ENCODE data around the gene NEK4.

Gene NEK4

DNA sequence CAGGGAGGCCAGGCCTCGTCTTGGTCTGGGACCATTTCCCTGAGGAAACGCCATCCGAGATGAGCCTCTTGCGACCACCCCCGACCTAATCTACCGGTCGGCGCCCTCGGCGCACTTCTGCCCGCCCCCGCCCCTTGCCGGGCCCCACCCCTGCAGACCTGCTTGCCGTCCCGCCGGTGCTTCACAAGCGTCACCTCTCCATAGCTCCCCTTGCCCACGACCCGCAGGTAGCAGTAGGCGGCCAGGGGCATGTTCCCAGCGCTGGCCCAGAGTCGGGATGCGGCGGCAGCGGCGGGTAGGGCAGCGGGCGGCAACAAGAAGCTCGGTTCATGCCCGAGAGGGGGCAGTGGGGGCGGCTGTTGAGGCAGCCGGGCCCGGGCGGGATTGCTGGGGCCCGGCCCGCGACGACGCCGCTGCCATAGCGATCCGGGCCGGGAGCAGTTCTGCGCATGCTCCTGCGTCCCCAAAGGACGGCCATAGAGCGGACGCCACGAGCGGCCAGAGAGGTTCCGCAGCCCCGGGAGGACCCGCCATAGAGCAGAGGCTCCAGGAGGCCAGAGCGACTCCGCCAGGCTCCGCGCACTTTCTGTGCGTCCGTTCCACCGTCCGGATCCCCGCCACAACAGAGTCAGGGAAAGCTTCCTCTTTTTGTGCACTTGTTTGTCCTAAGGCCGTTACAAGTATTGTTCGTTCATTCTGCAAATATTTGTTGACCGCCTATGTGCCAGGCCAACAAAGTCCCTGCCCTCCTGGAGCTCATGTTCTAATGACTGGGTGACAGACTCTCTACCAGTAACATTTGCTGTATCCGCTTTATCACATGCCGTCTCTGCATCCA lies at the start of gene NEK4:
Gene NEK4 (minus strand): TSS at position 445 of the 838 bp plus-strand sequence. CDS start 194 bp downstream, at position 251.
- DNase-seq (ENCODE audit: low read depth) = peak; percentile 60

DNA sequence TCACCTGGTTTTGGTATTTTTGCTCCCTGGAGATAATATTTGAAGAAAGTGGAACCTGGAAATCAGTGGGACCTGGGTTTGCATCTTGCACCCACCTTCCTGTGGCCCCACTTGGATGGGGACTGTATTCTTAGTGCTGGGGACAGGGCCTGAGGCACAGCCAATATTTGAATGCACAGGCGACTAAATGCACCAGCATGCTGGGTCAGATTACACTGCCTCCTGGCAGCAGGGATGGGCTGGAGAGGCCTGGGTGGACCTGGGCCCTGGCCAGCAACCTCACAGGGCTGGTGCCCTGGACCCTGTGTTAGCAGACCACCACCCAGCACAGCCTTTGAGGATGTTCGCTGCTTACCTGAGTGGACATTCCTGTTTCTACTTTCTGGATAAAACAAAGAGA lies 49.2 kb upstream of the NEK4 start:
- no peak for DNase-seq (ENCODE audit: low read depth)

DNA sequence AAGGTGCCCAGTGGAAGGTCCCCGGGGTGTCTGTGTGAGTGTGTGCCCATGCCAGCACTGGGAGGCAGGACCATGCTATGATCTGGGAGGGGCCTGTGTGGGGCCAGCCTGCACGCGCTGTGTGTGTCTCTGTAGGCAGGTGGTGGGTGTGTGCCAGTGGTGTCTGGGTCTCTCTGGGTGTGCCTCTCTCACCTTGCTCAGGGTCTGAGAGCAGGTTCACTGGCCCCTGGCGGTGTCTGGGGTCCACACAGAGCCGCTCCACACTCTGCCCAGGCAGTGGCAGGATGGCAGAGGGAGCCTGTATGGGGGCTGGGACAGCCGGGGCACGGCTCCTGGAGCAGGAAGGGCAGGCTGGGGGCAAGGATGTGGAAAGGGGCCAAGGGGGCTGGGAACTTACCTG lies 47.1 kb upstream of the NEK4 start:
- DNase-seq (ENCODE audit: low read depth) = no peak

DNA sequence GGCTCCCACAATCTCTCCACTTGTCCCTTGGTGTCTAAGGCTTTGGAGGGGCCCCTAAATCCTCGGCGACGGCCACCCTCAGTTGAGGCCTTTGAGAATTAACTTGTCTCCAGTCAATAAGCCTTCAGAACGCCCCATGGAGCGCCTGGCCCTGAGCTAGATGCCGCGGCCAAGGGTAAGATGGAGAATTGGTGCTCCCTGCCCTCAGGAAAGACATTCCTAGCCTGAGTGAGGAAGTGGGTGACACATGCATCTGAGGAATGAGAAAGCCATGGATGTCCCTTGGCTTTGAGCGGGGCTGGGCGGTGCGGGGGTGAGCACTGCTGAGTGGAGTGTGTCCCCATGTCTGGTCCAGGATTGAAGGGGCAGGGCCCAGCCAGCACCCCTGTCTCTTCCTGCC lies 46.5 kb upstream of the NEK4 start:
- DNase-seq (ENCODE audit: low read depth) = no peak

DNA sequence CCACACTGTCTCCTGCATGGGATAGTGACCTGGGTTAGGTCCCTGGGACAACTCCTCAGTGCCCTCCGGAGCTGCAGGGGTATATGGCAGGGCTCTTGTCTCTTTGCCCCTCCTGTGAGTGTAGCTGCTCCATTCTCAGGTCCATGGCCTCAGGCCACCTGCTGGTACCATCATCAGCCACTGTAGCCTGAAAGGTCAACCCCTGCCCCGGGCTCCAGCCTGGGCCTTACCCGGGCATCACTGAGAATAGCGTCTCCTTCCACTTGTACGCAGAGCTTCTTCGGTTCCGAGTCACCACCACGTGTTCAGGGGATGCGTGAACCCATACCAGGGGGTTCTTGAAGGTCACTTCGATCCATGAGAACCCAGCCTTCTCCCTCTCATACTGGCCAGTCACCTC lies 45.9 kb upstream of the NEK4 start:
- DNase-seq (ENCODE audit: low read depth) = no peak

DNA sequence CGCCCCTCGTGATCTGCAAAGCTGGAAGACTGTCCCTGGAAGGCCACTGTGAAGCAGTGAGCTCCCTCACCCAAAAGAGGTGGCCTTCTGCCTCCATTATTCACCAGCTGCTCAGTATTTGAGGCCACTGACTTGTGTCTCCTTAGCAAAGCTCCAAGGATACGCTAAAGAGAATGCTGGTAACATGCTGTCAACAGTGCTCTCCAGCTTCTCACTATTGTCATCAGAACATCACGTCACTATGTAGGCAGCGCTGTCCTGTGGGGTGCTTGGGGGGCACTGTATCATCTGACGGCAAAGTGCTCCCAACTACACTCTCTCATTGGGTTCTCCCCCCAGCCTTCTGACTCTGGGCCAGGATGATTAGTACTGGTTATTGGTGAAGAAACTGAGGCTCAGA lies 45.5 kb upstream of the NEK4 start:
- no peak for DNase-seq (ENCODE audit: low read depth)

DNA sequence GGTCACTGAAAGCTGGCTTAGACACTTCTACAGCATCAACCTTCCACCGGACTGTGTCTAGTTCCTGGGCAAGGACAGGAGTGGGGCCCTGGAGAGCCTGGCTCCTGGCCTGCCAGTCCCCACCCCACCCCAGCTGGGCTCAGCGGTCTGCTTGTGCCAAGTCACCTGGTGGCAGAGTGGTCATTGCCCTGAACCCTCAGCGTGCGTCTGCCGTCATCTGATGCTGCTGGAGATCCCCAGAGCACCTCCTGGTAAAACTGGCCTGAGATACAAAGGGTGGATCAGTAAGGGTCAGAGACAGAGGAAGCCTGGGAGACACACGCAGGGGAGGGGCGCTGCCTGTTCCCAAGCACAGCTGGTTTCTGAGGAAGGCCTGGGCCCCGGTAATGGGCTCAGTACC lies 43.1 kb upstream of the NEK4 start:
- DNase-seq (ENCODE audit: low read depth) = no peak

DNA sequence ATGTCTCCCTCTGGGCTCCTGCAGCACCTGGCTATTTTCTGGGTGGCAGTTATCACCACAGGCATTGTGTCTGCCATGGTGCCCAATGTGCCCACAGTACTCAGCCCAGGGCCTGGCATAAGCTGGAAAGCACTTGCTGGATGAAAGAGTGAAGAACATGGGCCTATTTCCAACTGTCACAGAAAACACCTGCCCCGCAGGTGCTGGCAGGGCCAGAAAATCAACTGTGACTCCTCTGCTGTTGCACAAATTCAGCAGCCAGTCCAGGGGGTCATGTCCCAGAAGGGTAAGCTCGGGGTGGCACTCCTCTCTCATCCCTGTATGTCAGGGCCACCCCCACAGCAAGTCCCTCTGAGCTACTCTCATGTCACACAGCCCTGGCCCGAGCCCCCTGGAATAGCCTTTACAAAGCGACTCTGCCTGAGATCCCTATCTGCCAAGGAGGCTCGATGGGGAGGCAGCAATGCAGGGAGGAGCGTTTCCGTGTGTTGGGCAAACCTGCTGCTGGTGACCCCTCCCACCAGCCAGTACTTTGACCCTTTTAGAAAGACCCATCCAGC lies 40.8 kb upstream of the NEK4 start:
- no peak for DNase-seq (ENCODE audit: low read depth)

DNA sequence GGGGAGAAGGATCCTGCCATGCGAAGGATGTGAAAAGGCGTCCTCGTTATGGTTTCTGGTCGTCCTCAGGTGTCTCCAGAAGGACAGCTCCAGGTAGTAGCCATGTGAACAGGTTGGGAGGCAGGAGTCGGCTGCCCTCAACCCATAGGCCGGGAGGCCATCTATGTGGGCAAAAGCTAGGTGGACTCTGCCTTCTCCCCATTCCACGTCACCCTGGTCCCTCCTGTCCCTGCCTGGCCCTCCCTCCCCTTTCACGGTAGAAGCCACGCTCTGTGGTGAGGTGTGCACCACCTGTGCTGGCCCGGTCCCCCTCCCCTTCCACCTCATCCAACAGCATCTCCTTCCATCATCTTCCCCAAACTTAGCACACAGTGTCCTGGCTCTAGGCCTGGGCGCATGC lies 40.2 kb upstream of the NEK4 start:
- no peak for DNase-seq (ENCODE audit: low read depth)

DNA sequence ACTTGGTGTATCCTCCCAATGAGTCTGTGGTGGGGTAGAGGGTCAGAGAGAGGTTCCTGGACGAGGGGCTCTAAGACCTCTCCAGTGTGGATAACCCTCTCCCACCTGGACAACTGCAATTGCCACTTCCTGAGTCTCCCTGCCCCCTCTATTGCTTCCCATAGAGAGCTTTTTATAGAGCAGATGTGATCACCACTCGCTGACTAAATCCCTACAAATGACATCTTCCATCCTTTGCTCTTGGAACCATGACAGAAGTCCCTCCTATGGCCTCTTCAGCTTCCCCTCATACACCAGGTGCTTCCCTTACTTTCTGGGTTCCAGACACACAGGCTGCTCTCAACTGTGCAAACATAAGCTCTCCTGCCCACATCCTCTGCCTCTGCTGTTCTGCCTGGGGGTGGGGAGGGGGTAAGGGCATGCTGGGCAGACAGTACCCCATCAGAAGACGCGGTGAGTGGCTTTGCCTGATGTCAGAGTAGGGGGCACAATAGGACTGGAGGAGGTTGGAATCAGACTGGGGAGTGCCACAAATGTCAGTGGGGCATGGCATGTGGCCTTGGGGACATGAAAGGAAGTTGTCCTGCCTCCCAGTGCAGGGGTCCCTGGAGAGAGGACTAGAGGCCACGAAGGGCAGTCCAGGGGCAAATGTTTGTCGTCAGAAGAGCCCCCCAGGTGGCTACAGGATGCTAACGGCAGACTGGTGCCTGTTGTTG lies 39.1 kb upstream of the NEK4 start:
- DNase-seq (ENCODE audit: low read depth) = no peak

DNA sequence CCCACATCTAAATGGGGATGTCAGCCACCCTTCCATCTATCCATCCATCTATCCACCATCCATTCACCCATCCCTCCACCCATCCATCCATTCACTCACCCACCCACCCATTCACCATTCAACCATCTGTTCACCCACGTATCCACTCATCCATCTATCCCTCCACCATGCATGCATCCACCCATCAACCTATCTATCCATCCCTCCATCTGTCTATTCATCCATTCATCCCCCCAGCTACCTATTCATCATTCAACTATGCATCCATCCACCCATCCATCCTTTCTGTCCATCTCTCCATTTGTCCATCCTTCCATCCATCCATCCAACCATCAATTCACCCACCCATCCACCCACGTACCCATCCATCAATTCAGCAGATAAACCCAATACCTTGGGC lies 38.4 kb upstream of the NEK4 start:
- no peak for DNase-seq (ENCODE audit: low read depth)

DNA sequence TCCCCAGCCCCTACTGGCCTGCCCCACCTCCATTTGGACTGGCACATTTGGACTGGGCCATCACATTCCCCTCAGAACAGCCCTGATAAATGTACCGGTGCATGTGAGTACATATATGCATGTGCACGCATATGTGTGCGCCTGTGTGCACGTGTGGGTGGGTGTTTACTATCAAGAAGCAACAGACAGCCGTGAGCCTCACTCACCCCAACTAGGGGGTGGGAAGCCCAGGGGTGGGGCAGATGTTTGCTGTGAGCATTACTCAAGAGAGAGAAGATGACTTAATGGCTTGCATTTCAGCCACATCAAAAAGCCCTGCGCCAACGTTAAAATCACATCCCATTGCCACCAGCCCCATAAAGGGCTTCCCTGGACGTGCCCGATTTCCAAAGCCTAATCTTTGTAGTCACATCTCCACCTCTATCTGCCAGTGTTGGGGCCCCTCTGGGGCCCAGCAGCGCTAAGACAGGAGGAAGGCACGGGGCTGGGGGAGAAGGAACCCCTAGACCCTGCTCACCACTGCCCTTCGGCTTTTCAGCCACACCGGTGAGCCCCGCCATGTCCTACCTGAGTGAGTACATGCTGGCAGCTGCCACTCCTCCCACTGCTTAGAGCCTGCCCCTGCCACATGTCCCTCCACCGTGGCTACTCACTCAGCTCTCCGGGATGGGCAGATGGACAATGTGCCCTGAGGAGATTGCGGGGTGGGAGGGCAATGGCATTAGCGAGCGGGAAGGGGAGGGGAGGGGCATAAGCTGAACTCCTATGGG lies 34.7 kb upstream of the NEK4 start:
- no peak for DNase-seq (ENCODE audit: low read depth)

DNA sequence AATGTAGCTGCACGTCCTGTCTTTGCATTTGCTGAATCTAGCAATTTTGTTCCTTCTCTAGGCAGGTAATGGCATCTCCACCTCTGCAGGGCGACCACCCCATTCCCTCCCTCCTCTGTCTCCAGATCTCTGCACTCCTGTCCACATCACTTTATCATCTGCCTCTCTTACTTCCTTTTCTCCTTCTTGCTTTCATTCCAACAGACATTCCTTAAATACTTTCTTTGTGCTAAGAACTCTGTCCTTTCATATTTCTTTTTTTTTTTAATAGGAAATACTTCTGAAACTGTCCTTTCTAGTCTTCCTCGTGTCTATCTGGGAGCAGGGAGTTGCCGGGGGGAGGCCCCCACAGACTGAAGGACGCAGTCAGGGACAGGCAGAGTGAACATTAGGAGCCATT lies 31.1 kb upstream of the NEK4 start:
- DNase-seq (ENCODE audit: low read depth) = no peak

DNA sequence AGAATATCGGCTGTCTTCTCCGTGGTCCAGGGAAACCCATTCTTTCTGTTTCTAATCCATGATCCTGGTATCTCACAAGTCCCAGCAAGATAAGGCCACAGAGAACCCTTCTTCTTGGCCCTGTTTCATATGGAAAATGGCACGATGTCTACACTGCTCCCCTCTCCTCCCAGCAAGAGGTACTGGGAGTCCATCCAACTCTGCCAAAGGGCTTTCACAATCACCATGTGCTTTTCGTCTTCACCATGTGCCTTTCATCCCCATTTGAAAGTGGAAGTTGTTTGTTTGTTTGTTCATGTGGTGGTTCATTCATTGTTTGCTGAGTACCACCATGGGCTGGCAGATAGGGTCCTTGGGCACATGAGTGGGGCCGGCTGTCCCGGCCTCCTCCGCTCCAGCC lies 29.3 kb upstream of the NEK4 start:
- DNase-seq (ENCODE audit: low read depth) = no peak

DNA sequence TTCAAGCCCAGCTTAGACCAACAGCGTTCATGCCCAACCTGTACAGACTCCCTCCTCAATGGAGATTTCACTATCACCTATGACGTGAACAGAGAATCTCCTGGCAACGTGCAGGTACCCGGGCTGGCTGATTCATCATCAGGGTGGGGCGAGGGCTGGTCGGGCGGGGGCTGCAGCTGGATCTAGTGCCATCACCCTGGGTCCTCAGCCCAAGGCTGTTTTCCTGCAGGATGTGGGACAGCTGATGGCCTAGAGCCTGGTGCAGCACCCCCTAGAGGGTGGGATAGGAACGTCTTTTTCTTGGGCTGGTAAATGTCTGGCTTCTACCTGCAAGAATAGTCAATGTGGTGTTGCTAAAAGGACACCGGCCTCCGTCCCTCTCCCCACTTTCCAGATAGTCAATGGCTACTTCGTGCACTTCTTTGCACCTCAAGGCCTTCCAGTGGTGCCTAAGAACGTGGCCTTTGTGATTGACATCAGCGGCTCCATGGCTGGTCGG lies 28.3 kb upstream of the NEK4 start:
- DNase-seq (ENCODE audit: low read depth) = no peak

DNA sequence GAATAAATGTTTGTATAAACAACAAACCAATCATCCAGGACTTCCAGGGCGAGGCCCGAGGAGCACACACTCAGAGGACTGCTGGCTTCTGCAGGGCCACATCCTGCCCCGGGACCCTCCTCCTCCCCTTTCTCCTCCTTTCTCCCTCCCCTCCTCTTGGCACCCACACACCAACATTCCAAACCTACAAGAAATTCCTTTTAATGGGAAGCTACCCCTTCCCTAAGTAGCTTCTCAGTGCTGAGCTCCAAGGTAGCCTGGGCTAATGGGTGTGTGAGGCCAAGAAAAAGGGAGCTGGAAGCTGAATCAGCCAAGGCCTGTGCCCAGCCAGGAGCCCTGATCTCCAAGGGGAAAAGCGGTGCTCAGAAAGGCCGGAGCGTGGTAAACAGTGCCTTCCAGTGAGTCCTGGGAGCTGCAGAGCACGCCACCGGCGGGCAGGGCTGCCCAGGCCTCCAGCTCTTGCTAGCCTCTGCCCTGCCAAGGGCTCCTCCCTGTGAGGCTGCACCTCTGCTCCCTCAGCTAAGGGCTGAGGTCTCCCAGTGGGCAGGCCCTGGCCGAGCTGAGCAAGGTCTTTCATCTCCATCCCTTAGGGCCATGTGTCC lies 27.7 kb upstream of the NEK4 start:
- DNase-seq (ENCODE audit: low read depth) = no peak

DNA sequence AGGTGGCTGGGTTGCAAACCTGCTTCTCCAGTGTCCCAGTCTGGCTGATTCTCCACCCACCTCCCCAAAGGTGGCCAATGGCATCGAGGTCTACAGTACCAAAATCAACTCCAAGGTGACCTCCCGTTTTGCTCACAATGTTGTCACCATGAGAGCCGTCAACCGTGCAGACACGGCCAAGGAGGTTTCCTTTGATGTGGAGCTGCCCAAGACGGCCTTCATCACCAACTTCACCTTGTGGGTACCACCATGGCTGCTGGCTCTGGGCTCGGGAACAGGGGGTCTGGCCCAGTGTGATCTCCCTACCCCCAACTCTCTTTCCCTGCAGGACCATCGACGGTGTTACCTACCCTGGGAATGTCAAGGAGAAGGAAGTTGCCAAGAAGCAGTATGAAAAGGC lies 25.7 kb upstream of the NEK4 start:
- no peak for DNase-seq (ENCODE audit: low read depth)

DNA sequence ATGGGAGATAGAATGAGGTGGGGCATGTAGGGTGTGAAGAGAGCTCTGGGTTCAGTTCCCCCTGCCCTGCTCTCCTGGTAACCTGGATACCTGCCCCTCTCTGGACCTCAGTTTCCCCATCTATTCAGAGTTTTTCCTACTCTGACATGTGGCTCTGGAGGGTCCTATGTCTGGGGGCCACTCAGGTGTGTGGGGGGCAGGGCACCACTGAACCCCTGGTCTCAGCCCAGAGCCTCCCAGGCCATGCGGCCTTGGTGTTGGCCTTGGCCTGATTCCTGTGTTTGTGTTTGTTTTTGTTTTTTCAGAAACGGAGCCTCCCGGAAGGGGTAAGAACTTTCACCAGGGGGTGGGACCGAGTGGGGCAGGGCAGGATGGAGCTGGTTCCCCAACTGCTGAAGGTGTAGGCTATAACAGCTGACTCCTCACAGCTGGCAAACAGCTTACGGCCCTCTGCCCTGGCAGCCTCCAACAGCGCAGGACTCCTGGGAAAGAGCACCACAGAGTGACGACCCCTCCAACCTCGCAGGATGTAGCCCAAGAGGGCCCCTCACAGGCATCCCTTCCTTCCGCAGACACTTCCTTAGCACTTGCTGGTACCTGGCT lies 24.7 kb upstream of the NEK4 start:
- no peak for DNase-seq (ENCODE audit: low read depth)

DNA sequence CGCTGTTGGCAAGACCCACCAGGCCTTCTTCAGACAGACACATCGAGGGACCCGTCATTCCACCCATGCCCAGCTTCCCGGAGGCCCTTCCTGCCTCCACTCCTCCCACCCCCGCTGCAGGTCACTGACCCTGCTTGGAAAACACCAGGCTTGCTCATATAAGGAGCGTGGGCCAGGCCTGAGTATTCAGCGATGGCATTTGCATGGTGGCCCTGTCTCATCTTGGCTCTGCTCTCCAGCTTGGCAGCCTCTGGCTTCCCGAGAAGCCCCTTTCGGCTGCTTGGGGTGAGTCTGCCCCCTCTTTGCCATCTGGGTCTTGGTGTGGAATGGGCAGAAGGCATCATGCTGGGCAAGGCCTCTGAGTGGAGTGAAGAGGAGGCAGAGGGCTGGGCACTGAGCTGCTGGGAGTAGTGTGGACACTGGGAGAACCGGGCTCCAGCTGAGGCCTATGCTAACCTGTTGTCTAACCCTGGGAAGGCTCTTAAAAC lies 23.9 kb upstream of the NEK4 start, which contains the start of gene ITIH3:
Gene ITIH3 (plus strand): TSS at position 185 of the 488 bp plus-strand sequence. CDS start 8 bp downstream, at position 193.
- DNase-seq (ENCODE audit: low read depth) = no peak

DNA sequence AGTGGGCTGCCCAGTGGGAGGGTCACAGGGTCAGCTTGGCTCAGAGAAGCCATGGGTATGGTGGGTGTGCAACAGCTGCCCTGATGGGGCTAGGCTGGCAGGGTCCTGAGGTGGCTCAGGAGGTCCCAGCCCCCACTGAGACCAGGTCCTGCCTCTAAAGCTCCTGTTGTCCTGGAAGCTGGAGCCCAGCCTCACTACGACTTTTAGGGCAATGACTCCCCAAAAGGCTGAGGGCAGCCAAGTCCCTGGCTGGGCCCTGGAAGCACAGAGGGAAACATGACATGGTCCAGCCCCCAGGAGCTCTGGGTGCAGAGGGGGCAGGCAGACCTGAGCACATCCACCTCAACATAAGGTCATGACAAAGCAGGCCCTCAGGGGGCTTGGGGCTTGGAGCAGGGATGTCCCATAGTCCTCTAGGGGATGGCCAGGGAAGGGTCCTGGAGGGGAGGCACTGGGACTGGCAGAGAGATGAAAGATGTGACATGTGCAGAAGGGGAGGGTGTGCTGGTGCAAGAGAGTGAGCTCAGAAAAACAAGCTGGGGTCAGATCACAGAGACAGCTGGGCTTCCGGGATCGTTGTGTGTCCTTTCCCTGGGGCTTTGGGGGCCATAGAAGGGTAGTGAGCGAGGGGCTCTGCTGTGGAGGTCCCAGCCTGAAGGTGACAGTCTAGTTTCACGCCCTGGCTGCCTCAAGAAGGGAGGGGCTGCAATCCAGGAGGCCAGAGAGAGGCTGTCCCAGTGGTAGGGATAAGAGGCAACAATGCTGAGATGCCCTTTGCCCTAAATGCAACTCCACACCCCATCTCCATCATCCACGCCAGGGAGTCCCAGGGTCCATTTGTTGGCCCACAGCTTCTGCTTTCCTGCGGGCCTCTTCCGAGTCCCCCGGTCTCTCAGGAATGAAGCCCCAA lies 23.2 kb upstream of the NEK4 start:
- DNase-seq (ENCODE audit: low read depth) = no peak

Data from stimulated activated CD8-positive, alpha-beta memory T cell treated with anti-CD3 and anti-CD28 coated beads, Interleukin-15, amount 100 ng/mL, for 1 hour (primary cell).